OCI-LY3 (cell line): ENCODE data around the gene KLHDC7A.

Experiments used
- H2AFZ ChIP-seq: fragments of 200-600, 300-600 bp; shearing (Covaris generic); 2 replicates; pipeline ENCODE4 v1.6.0; 2014; ENCODE audit warnings: antibody characterized with exemption, low read depth, low read length
- H3K27ac ChIP-seq: fragments of 200-600, 300-600 bp; sonication (generic); 2 replicates; pipeline ENCODE4 v1.5.1; 2014; ENCODE audit warnings: mild to moderate bottlenecking, low read length, moderate library complexity, mixed read lengths
- H3K27me3 ChIP-seq: fragments of 200-600, 300-600 bp; sonication (generic); 2 replicates; pipeline ENCODE4 v1.6.1; 2014; ENCODE audit warnings: low read depth, low read length, mixed read lengths
- H3K36me3 ChIP-seq: fragments of 200-600, 300-600 bp; sonication (generic); replicated peaks from 2 replicates; pipeline ENCODE3; 2014; ENCODE audit warnings: low read depth, low read length, mixed read lengths
- H3K4me1 ChIP-seq: fragments of 300-600, 200-600 bp; sonication (generic); 2 replicates; pipeline ENCODE4 v1.6.1; 2014; ENCODE audit warnings: low read length, mixed read lengths
- H3K4me2 ChIP-seq: fragments of 200-600, 300-600 bp; sonication (generic); 2 replicates; pipeline ENCODE4 v1.6.1; 2014; ENCODE audit warnings: low read length, mixed read lengths
- H3K4me3 ChIP-seq: fragments of 300-600, 200-600 bp; sonication (generic); 2 replicates; pipeline ENCODE4 v1.5.1; 2014; ENCODE audit warnings: antibody characterized with exemption, mild to moderate bottlenecking, low read length, moderate library complexity
- H3K79me2 ChIP-seq: fragments of 300-600, 200-600 bp; shearing (Covaris generic); 2 replicates; pipeline ENCODE4 v1.6.1; 2014; ENCODE audit warnings: mild to moderate bottlenecking, low read length, mixed read lengths
- H3K9ac ChIP-seq: fragments of 300-600, 200-600 bp; shearing (Covaris generic); 2 replicates; pipeline ENCODE4 v1.6.0; 2014; ENCODE audit warnings: mild to moderate bottlenecking, low read length, moderate library complexity
- H3K9me3 ChIP-seq: fragments of 200-600, 300-600 bp; shearing (Covaris generic); 2 replicates; pipeline ENCODE4 v1.6.1; 2014; ENCODE audit warnings: low read length, mixed read lengths; ENCODE audit not compliant: insufficient read depth
- H4K20me1 ChIP-seq: fragments of 200-600, 300-600 bp; sonication (generic); 2 replicates; pipeline ENCODE4 v1.6.1; 2016; ENCODE audit warnings: low read length, mixed read lengths; ENCODE audit not compliant: insufficient read depth
- CTCF ChIP-seq: fragments of 200-600, 300-600 bp; sonication (generic); IDR thresholded peaks from 2 replicates; pipeline ENCODE4 v1.5.1; 2014; ENCODE audit warnings: antibody characterized with exemption, low read length, low read depth
- EZH2phosphoT487 ChIP-seq: fragments of 200-600 bp; shearing (Covaris generic); IDR thresholded peaks from 2 replicates; pipeline ENCODE4 v1.6.1; 2018; ENCODE audit warnings: antibody characterized with exemption, mixed run types, low read depth

The KLHDC7A gene

GRCh38 chr1:18531503-18531845 lies 50.7 kb downstream of the KLHDC7A start:
- Histone ChIP-seq H2AFZ (no peak overlapping the region), H3K9ac (no peak overlapping the region), H3K27me3 (no peaks in the 10 kb centered on the region)

DNA sequence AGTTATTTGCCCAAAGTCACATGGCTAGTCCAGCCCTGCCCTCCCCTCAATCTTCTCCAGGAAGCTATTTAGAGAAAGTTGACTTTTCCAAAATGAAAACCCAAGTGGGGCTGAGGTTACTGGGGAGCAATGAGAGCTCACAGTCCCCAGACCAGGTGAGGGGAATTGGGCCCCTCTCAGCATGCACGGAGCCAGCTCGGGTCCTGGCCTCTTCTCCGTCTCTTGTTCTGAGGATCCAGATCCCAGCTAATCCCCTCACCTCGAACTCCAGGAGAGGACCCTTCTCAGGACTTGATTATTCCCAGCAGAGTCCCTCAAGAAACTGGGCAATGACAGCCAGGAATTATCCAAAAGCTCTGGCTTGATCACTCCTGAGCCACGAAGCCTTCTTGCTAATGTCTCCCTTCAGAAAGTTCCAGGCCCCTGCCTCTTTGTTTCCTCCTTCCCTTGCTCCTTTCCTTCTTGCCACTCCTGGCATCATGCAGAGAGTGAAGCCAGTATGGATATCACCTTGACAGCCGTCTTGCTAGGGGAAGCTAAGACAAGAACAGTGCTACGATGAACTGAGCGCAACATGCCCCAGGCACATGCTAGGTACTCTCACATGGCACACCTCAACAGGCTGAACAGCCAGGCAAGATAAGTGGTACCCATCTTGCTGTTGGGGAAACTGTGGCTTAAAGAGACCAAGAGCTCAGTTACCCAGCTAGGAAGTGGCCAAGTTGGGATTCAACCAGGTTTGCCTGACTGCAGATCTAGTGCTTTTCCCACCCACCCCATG lies 51.9 kb downstream of the KLHDC7A start:
- Histone ChIP-seq H3K4me1 (no peaks in the 10 kb centered on the region), H3K9ac (no peak overlapping the region), H3K4me3 (no peak overlapping the region), H3K9me3 (no peaks in the 10 kb centered on the region), H3K79me2 (no peaks in the 10 kb centered on the region), H3K27me3 (no peaks in the 10 kb centered on the region), H3K27ac (no peak overlapping the region), H3K36me3 (no peaks in the 10 kb centered on the region), H2AFZ (no peak overlapping the region), H3K4me2 (no peak overlapping the region), H4K20me1 (no peaks in the 10 kb centered on the region)
- TF ChIP-seq CTCF (no peak), EZH2phosphoT487 (no peak)

More at GRCh38 chr1:18531503-18531845, 50.7 kb downstream of the KLHDC7A start:
- Histone ChIP-seq H3K4me1 (no peaks in the 10 kb centered on the region), H3K79me2 (no peaks in the 10 kb centered on the region), H3K9me3 (no peaks in the 10 kb centered on the region), H4K20me1 (no peaks in the 10 kb centered on the region), H3K4me2 (no peak overlapping the region), H3K4me3 (no peak overlapping the region), H3K27ac (no peak overlapping the region), H3K36me3 (no peaks in the 10 kb centered on the region)
- no peak for TF ChIP-seq CTCF
- TF ChIP-seq EZH2phosphoT487: no peak

GRCh38 chr1:18533259-18533658 lies 52.5 kb downstream of the KLHDC7A start:
- Histone ChIP-seq H3K9ac (no peak overlapping the region), H3K4me2 (no peak overlapping the region), H3K4me3 (no peak overlapping the region), H3K27ac (no peak overlapping the region), H3K36me3 (no peaks in the 10 kb centered on the region), H3K4me1 (no peaks in the 10 kb centered on the region), H4K20me1 (no peaks in the 10 kb centered on the region), H3K9me3 (no peaks in the 10 kb centered on the region), H2AFZ (no peak overlapping the region), H3K79me2 (no peaks in the 10 kb centered on the region), H3K27me3 (no peaks in the 10 kb centered on the region)
- no peak for TF ChIP-seq EZH2phosphoT487
- no peak for TF ChIP-seq CTCF

- H3K27ac ChIP-seq: no peak overlapping the region
- no peak overlapping the region for H2AFZ ChIP-seq
- no peaks in the 10 kb centered on the region for H4K20me1 ChIP-seq
- no peaks in the 10 kb centered on the region for H3K79me2 ChIP-seq
- TF ChIP-seq CTCF: no peak
- no peak for TF ChIP-seq EZH2phosphoT487
- H3K36me3 ChIP-seq: no peaks in the 10 kb centered on the region
- H3K9me3 ChIP-seq: no peaks in the 10 kb centered on the region
- H3K27me3 ChIP-seq: no peaks in the 10 kb centered on the region
- no peak overlapping the region for H3K9ac ChIP-seq
- H3K4me3 ChIP-seq: no peak overlapping the region
- no peak overlapping the region for H3K4me2 ChIP-seq
- no peaks in the 10 kb centered on the region for H3K4me1 ChIP-seq
These were observed 54.1 kb downstream of the KLHDC7A start for GRCh38 chr1:18534810-18535205.
